Smooth muscle cell (in vitro differentiated cells): ENCODE measurements around the gene PTPRN2. TPM values are rescaled to one million over a fixed set of nuclear protein-coding genes. Genes with fewer than 3 reads are reported as not detected.

ENCODE experiments used
- DNase-seq: peaks from one replicate; lab custom pipeline; 2025; ENCODE audit not compliant: unreplicated experiment; lab: John Stamatoyannopoulos, UW
- H2AFZ ChIP-seq: fragments of 200-600 bp; sonication (generic); 2 replicates; pipeline ENCODE4 v1.6.0; 2016; ENCODE audit warnings: antibody characterized with exemption, low read depth, mild to moderate bottlenecking
- H3F3A ChIP-seq: fragments of 200-600 bp; sonication (generic); 2 replicates; pipeline ENCODE4 v1.6.0; 2017; ENCODE audit warnings: antibody characterized with exemption, low read depth
- H3K27ac ChIP-seq: fragments of 200-600 bp; sonication (generic); 2 replicates; pipeline ENCODE4 v1.5.1; 2016; ENCODE audit warnings: low read depth, mild to moderate bottlenecking
- H3K27me3 ChIP-seq: fragments of 200-600 bp; sonication (generic); 2 replicates; pipeline ENCODE4 v1.6.1; 2016; ENCODE audit warnings: low read depth, mild to moderate bottlenecking
- H3K36me3 ChIP-seq: fragments of 200-600 bp; sonication (generic); 2 replicates; pipeline ENCODE4 v1.5.1; 2016; ENCODE audit warnings: low read depth
- H3K4me1 ChIP-seq: fragments of 200-600 bp; sonication (generic); 2 replicates; pipeline ENCODE4 v1.5.1; 2016; ENCODE audit warnings: low read depth
- H3K4me2 ChIP-seq: fragments of 200-600 bp; sonication (generic); 2 replicates; pipeline ENCODE4 v1.6.0; 2016; ENCODE audit warnings: mild to moderate bottlenecking
- H3K4me3 ChIP-seq: fragments of 200-600 bp; sonication (generic); 2 replicates; pipeline ENCODE4 v1.5.1; 2016; ENCODE audit warnings: mild to moderate bottlenecking
- H3K79me2 ChIP-seq: fragments of 200-600 bp; sonication (generic); 2 replicates; pipeline ENCODE4 v1.6.0; 2016; ENCODE audit warnings: low read depth, mild to moderate bottlenecking
- H3K9ac ChIP-seq: fragments of 200-600 bp; sonication (generic); 2 replicates; pipeline ENCODE4 v1.6.0; 2016; ENCODE audit warnings: low read depth
- H3K9me3 ChIP-seq: fragments of 200-600 bp; sonication (generic); replicated peaks from 2 replicates; pipeline ENCODE4 v1.5.1; 2016; ENCODE audit warnings: low read depth
- H4K20me1 ChIP-seq: fragments of 200-600 bp; sonication (generic); 2 replicates; pipeline ENCODE4 v1.6.0; 2016; ENCODE audit warnings: low read depth
- WGBS: methylation state at CpG from one replicate; pipeline ENCODE4 v1.1.7; 2016; ENCODE audit warnings: low lambda C conversion rate; 5-methylcytosine and 5-hydroxymethylcytosine counted together
- polyA plus RNA-seq: library from polyadenylated mRNA; unstranded; fragments of >200 nt; fragmentation: Nextera tagmentation; extraction: Ambion mirVana; gene quantifications from 2 replicates; pipeline ENCODE4 v1.2.1, GENCODE V29; 2016
- total RNA-seq: library from RNA; depleted of rRNA; stranded (reverse); fragments of >200 nt; gene quantifications from 2 replicates; pipeline ENCODE4 v1.2.3, GENCODE V29; 2014
- TF ChIP-seq, protein P1 (sequence below): fragments of 200-600 bp; sonication (generic); IDR thresholded peaks from 2 replicates; pipeline ENCODE4 v1.5.1; 2017; ENCODE audit warnings: borderline replicate concordance, mild to moderate bottlenecking, antibody characterized with exemption; ENCODE audit not compliant: insufficient read depth, poor library complexity, severe bottlenecking

PTPRN2 gene
- total and polyA plus RNA-seq, 2 experiments from 2014 or later, result 0.09 to 0.87 TPM

DNA sequence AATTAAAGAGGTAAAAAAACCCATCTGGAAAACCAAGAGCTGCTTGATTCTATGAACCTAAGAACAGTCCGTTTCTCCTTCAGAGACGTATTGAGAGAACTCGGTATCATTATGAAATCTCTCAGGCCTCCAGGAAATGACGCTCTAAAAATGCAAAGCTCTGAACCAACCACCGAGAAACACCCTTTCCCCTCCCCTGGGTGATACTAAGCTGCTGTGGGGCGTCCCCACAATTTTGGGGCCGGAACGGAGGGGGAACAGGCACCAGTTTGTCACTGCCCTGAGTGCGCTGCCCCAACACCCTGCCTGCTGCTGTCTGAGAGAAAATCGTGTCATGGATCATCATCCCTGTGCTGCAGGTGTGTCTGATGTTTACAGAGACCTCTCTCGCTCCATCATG lies 741.4 kb downstream of the PTPRN2 start:
- peaks cover 16% of the 10 kb centered on the region for H3K4me1 ChIP-seq
- H3K9ac ChIP-seq, result no peak overlapping the region
- no peaks in the 10 kb centered on the region for H3F3A ChIP-seq
- no peaks in the 10 kb centered on the region for H4K20me1 ChIP-seq
- no peak overlapping the region for H2AFZ ChIP-seq
- H3K36me3 ChIP-seq, result no peaks in the 10 kb centered on the region
- H3K9me3 ChIP-seq, result no peaks in the 10 kb centered on the region
- H3K4me3 ChIP-seq, result no peak overlapping the region
- WGBS, result 86% methylated on average over 11 of the region's 11 CpGs
- no peak for DNase-seq
- TF ChIP-seq, protein P1, sequence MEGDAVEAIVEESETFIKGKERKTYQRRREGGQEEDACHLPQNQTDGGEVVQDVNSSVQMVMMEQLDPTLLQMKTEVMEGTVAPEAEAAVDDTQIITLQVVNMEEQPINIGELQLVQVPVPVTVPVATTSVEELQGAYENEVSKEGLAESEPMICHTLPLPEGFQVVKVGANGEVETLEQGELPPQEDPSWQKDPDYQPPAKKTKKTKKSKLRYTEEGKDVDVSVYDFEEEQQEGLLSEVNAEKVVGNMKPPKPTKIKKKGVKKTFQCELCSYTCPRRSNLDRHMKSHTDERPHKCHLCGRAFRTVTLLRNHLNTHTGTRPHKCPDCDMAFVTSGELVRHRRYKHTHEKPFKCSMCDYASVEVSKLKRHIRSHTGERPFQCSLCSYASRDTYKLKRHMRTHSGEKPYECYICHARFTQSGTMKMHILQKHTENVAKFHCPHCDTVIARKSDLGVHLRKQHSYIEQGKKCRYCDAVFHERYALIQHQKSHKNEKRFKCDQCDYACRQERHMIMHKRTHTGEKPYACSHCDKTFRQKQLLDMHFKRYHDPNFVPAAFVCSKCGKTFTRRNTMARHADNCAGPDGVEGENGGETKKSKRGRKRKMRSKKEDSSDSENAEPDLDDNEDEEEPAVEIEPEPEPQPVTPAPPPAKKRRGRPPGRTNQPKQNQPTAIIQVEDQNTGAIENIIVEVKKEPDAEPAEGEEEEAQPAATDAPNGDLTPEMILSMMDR, result no peak
- no peaks in the 10 kb centered on the region for H3K27me3 ChIP-seq
- H3K27ac ChIP-seq, result no peak overlapping the region
- no peaks in the 10 kb centered on the region for H3K79me2 ChIP-seq
- H3K4me2 ChIP-seq, result no peak overlapping the region

DNA sequence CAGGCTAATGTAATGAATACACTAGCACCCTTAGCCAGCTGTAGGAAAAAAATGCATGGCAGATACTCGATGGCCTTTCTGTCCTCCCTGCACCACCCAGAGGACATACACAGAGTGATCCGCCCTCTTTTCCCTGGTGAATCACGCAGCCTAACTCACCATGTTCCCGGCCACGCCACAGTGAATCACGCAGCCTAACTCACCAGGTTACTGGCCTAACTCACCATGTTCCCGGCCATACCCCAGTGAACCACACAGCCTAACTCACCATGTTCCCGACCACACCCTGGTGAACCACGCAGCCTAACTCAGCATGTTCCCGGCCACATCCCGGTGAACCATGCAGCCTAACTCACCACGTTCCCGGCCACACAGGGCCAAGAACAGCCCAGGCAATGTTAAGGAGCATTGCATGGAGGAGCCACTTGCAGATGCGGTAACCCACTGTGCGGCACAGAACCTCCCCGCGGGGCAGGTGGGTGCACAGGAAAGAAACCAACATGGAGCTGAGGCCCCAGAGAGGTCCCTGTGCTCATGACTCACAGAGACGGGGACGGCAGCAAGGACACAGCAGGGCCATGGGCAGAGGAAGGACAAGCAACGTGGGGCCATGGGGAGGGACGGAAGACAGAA lies 742.3 kb downstream of the PTPRN2 start:
- no peaks in the 10 kb centered on the region for H3K79me2 ChIP-seq
- no peak for DNase-seq
- TF ChIP-seq, protein P1, result no peak
- peaks cover 20% of the 10 kb centered on the region for H3K4me1 ChIP-seq
- H3F3A ChIP-seq, result no peaks in the 10 kb centered on the region
- H4K20me1 ChIP-seq, result no peaks in the 10 kb centered on the region
- 93% methylated on average over 21 of the region's 21 CpGs for WGBS
- no peaks in the 10 kb centered on the region for H3K9me3 ChIP-seq
- no peak overlapping the region for H3K4me3 ChIP-seq
- no peak overlapping the region for H3K9ac ChIP-seq
- H3K4me2 ChIP-seq, result no peak overlapping the region
- H3K27ac ChIP-seq, result no peak overlapping the region
- H3K36me3 ChIP-seq, result no peaks in the 10 kb centered on the region
- no peaks in the 10 kb centered on the region for H3K27me3 ChIP-seq
- H2AFZ ChIP-seq, result no peak overlapping the region

DNA sequence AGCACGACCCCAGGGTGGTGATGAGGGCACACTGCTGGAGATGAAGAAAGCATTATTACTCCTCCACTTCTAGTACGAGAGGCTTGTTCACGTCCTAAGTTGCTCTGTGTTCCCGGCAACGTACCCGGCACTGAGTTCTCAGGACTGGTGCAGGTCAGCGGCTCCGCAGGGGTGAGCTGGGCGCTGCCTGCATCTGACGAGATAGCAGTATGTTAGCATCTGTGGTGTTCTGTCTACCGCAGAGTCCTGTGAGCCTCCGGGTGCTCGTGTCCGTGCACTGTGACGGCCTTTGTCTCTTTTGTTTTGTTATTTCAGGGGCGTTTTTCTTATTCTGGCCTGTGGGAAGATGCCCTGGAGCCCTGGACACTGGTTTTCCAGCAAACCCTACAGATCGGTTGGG lies 743.0 kb downstream of the PTPRN2 start:
- 93% methylated on average over 17 of the region's 17 CpGs for WGBS
- H3K4me3 ChIP-seq, result no peak overlapping the region
- H3K9ac ChIP-seq, result no peak overlapping the region

More for the DNA sequence above, 743.0 kb downstream of the PTPRN2 start:
- Histone ChIP-seq H3K27ac (no peak overlapping the region), H3K27me3 (no peaks in the 10 kb centered on the region), H3K9me3 (no peaks in the 10 kb centered on the region), H3K4me2 (no peak overlapping the region), H3K79me2 (no peaks in the 10 kb centered on the region), H3F3A (no peaks in the 10 kb centered on the region), H4K20me1 (no peaks in the 10 kb centered on the region), H3K4me1 (peaks cover 20% of the 10 kb centered on the region), H3K36me3 (no peaks in the 10 kb centered on the region), H2AFZ (no peak overlapping the region)
- TF ChIP-seq, protein P1, result no peak
- no peak for DNase-seq
